Measurements from ENCODE around the gene THUMPD1.
"Not testable (repeated sequence)": the region's sequence is repeated elsewhere in the genome, so short reads cannot be mapped to it uniquely, and the experiment has no call there.

The THUMPD1 gene, protein sequence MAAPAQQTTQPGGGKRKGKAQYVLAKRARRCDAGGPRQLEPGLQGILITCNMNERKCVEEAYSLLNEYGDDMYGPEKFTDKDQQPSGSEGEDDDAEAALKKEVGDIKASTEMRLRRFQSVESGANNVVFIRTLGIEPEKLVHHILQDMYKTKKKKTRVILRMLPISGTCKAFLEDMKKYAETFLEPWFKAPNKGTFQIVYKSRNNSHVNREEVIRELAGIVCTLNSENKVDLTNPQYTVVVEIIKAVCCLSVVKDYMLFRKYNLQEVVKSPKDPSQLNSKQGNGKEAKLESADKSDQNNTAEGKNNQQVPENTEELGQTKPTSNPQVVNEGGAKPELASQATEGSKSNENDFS

GRCh38 chr16:20741554-20742285 lies at the start of gene THUMPD1:
TSS of gene THUMPD1 (minus strand) at chr16:20741818. CDS start at chr16:20741739, 79 bp downstream.
- in situ Hi-C loops (cut with MboI; ENCODE audit: low sequenced_read_pairs), result no loop called here

DNA sequence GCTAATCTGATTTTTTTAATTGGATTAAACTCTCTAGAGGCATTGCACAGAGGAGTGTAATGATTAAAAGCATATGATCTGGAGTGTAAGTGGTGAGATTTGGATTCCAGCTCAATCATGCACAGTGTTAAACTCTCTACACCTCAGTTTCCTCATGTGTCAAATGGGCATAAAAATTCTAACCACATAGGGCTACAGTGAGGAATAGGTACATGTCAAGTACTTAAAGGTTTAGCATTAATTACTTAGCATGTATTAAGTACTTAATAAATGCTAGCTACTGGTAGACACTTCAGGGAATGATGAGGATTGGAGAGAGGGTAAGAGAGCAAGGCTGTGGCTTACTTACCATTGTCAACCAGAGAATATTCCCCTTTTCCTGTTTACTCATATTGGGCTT lies 47.5 kb upstream of the THUMPD1 start:
- in situ Hi-C loops (cut with MboI; ENCODE audit: low sequenced_read_pairs), result no loop called here

- in situ Hi-C loops (cut with MboI; ENCODE audit: low sequenced_read_pairs), result no loop called here
Observed at GRCh38 chr16:20784204-20784603, 42.6 kb upstream of the THUMPD1 start.

- in situ Hi-C loops (cut with MboI; ENCODE audit: low sequenced_read_pairs), result no loop called here
Observed at GRCh38 chr16:20782470-20782869, 40.9 kb upstream of the THUMPD1 start.

GRCh38 chr16:20781697-20782096 lies 40.1 kb upstream of the THUMPD1 start:
- in situ Hi-C loops (cut with MboI; ENCODE audit: low sequenced_read_pairs), result no loop called here

DNA sequence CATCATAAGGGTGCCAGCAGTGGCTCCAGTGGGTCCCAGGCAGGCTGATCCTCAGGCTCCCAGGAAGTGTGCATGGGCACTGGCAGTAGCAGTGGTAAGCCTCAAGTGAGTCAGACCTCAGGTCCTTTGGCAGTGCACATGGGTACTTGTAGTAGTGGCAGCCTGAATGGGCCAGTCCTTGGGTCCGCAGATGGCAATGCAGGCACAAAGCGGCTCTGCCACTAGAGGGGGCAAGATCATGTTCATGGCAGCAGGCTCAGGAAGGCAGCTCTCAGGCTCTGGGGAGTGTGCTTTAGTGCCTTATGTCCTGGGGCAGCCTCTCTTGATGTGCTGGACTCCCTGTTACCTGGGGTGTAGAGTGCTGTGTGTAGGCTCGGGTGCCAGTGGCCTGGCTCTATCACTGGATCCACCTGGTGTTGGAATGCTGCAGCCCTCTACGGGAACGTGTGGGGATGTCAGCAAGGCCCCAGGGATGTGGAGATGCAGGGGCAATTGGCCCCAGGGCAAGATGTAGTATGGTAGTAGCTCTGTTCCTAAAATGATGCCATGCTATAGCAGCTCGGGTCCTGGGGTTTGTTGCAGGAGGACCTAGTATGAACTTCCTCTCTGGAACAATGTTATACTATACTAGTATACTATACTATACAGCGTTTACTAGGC lies 33.2 kb upstream of the THUMPD1 start:
- in situ Hi-C loops (cut with MboI; ENCODE audit: low sequenced_read_pairs), result no loop called here

DNA sequence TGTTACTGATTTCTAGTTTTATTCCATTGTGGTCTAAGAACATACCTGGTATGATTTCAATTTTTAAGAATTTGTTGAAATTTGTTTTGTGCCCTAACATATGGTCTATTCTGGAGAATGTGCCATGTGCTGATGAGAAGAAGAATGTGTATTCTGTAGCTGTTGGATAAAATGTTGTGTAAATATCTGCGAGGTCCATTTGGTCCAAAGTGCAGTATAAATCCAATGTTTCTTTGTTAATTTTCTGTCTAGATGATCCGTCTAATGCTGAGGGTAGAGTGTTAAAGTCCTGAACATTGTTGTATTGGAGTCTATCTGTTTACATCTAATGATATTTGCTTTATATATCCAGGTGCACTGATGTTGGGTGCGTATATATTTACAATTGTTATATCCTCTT lies 32.1 kb upstream of the THUMPD1 start:
- in situ Hi-C loops (cut with MboI; ENCODE audit: low sequenced_read_pairs), result no loop called here

- in situ Hi-C loops (cut with MboI; ENCODE audit: low sequenced_read_pairs), result no loop called here
Observed at GRCh38 chr16:20768818-20769217, 27.2 kb upstream of the THUMPD1 start.

- in situ Hi-C loops (cut with MboI; ENCODE audit: low sequenced_read_pairs), result no loop called here
Observed at GRCh38 chr16:20768121-20768520, 26.5 kb upstream of the THUMPD1 start.

DNA sequence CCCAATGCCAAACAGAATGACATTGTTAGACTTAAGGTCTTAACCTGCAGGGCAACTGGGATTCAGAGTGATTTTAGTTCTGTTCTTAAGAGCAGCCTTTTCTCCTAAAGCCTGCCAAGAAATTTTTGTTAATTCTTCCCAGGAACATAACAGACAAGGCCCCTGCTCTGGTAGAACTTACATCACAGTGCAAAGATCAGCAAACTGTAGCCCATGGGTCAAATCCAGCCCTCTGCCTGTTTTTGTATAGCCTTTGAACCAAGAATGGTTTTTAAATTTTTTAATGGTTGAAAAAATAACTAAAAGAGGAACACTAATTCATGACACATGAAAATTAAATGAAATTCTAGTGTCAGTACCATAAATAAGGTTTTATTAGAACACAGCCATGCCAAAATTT lies 26.0 kb upstream of the THUMPD1 start:
- in situ Hi-C loops (cut with MboI; ENCODE audit: low sequenced_read_pairs), result no loop called here

- in situ Hi-C loops (cut with MboI; ENCODE audit: low sequenced_read_pairs), result no loop called here
Observed at GRCh38 chr16:20766294-20766693, 24.7 kb upstream of the THUMPD1 start.

DNA sequence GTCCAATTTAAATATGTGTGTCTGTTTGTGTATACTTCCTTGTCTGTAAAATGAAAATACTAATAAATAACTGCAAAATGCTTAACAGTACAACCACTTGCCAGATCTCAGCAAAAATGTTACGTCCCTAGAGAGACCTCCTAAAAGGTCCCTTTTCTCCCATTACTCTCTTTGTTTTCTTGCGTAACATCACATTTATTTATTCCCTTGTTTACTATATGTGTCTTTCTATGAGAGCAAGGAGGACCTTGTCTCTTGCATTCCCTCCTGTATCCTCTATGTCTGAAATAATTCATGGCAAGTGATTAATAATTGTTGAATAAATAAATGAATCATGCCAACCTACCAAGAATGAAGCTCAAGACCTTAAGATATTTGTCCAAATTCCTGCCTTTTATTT lies 24.1 kb upstream of the THUMPD1 start:
- in situ Hi-C loops (cut with MboI; ENCODE audit: low sequenced_read_pairs), result no loop called here

- in situ Hi-C loops (cut with MboI; ENCODE audit: low sequenced_read_pairs), result not testable (repeated sequence)
Observed at GRCh38 chr16:20764448-20764847, 22.8 kb upstream of the THUMPD1 start.

GRCh38 chr16:20763461-20764232 lies 22.0 kb upstream of the THUMPD1 start, which contains the start of gene ACSM3:
TSS of gene ACSM3 (plus strand) at chr16:20764014. CDS start at chr16:20770035, 6,021 bp downstream.
- in situ Hi-C loops (cut with MboI; ENCODE audit: low sequenced_read_pairs), result no loop called here

DNA sequence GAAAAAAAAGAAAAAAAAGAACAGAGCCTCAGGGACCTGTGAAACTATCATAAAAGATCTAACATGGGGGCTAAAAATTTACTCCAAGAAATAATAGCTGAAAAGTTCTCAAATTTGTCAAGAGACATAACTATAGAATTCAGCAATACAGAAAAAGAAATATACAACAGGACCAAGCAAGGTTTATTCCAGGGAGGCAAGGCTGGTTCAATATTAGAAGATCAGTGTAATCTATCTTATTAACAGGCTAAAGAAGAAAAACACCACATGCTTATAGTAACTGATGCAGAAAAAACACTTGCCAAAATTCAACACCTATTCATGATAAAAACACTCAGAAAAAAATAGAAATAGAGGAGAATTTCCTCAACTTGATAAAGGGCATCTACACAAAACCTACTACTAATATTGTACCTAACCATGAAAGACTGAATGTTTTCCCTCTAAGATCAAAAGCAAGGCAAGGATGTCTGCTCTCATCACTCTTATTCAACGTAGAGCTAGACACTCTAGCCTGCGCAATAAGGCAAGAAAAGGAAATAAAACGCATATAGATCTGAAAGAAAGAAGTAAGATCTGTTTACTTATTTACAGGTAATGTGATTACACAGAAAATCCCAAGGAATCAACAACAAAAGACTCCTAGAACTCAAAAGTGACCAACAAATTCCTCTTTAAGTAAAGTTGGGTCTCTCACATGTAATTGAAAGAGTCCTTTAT lies 20.9 kb upstream of the THUMPD1 start:
- in situ Hi-C loops (cut with MboI; ENCODE audit: low sequenced_read_pairs), result no loop called here

DNA sequence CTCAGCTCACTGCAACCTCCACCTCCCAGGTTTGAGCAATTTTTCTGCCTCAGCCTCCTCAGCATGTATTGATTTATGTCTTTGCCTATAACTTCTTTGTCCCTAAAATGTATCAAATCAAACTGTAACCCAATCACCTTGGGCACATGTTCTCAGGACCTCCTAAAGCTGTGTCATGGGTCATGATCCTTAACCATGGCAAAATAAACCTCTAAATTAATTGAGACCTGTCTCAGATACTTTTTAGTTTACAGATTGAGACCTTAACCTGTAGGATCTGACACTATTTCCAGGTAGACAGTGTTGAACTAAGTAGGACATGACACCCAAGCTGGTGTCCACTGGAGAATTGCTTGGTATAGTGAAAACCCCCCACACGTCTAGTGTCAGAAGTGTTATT lies 19.6 kb upstream of the THUMPD1 start:
- in situ Hi-C loops (cut with MboI; ENCODE audit: low sequenced_read_pairs), result no loop called here

DNA sequence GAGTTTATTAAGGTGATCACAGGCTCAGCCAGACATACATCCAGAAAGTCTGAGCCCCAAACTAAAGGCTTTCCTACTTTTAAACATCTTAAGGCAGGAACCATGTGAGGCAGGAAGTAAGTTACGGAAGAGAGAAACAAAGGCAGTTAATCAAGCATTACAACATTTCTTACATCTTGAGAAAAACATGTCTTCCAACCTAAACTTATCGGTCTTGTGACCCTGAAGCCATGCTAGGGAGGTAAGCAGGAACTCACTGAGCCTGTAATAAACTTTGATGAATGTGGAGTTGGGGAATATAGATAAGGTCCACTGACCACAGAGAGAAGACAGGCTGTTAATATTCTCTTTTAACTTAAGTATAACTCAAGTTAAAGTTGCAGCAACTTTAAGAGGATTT lies 18.7 kb upstream of the THUMPD1 start:
- in situ Hi-C loops (cut with MboI; ENCODE audit: low sequenced_read_pairs), result no loop called here

- in situ Hi-C loops (cut with MboI; ENCODE audit: low sequenced_read_pairs), result not testable (repeated sequence)
Observed at GRCh38 chr16:20755799-20756198, 14.2 kb upstream of the THUMPD1 start.

GRCh38 chr16:20755238-20755637 lies 13.6 kb upstream of the THUMPD1 start:
- in situ Hi-C loops (cut with MboI; ENCODE audit: low sequenced_read_pairs), result no loop called here

DNA sequence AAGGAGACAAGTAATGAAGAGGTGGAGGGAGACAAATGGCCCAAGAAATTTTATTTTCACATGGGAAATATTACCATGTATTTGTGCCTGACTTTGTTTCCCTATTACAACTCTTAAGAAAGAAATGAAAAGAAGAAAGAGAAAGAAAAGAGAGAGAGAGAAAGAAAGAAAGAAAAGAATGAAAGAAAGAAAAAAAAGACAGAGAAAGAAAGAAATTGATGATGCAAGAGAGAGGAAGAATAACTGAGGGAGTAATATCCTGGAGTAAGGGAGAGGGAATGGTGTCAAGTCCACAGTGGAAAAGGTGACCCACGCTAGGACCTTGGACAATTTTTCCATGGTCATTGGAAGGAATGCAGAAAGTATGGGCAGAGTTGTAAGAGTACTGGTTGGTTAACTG lies 12.1 kb upstream of the THUMPD1 start:
- in situ Hi-C loops (cut with MboI; ENCODE audit: low sequenced_read_pairs), result no loop called here
